Astrocyte (in vitro differentiated cells and primary cell): ENCODE data around the gene GFOD1. TPM values are rescaled to one million over a fixed set of nuclear protein-coding genes. Genes with fewer than 3 reads are reported as not detected.

ENCODE experiments used
- DNase-seq: peaks from one replicate; pipeline ENCODE4 v3.0.0-alpha.2; 2010; ENCODE audit warnings: low read depth
- FAIRE-seq: peaks from 2 replicates; lab custom pipeline; 2011; peaks lifted over from hg19 to GRCh38; lab: Jason Lieb, UNC
- H2AFZ ChIP-seq: 2 replicates; pipeline ENCODE4 v1.6.0; 2012; ENCODE audit warnings: low read depth, low read length, inconsistent platforms
- H3K27ac ChIP-seq: 2 replicates; pipeline ENCODE4 v1.5.1; 2011; ENCODE audit warnings: low read depth, low read length, inconsistent platforms
- H3K27me3 ChIP-seq: 2 replicates; pipeline ENCODE4 v1.6.0; 2011; ENCODE audit warnings: low read length, inconsistent platforms; ENCODE audit not compliant: insufficient read depth
- H3K36me3 ChIP-seq: 2 replicates; pipeline ENCODE4 v1.5.1; 2011; ENCODE audit warnings: low read length, inconsistent platforms; ENCODE audit not compliant: insufficient read depth
- H3K4me1 ChIP-seq: 2 replicates; pipeline ENCODE4 v1.5.1; 2011; ENCODE audit warnings: low read length, inconsistent platforms; ENCODE audit not compliant: insufficient read depth
- H3K4me2 ChIP-seq: 2 replicates; pipeline ENCODE4 v1.6.0; 2012; ENCODE audit warnings: low read length, inconsistent platforms
- H3K4me3 ChIP-seq: 2 replicates; pipeline ENCODE4 v1.5.1; 2011; ENCODE audit warnings: low read depth, mild to moderate bottlenecking, low read length, inconsistent platforms; ENCODE audit not compliant: insufficient read depth
- H3K79me2 ChIP-seq: 2 replicates; pipeline ENCODE4 v1.6.0; 2012; ENCODE audit warnings: mild to moderate bottlenecking, low read length, inconsistent platforms; ENCODE audit not compliant: insufficient read depth
- H3K9ac ChIP-seq: 2 replicates; pipeline ENCODE4 v1.6.0; 2012; ENCODE audit warnings: mild to moderate bottlenecking, low read length, inconsistent platforms
- H3K9me3 ChIP-seq: 2 replicates; pipeline ENCODE4 v1.5.1; 2012; ENCODE audit warnings: low read depth, mild to moderate bottlenecking, low read length, inconsistent platforms; ENCODE audit not compliant: insufficient read depth
- H4K20me1 ChIP-seq: 2 replicates; pipeline ENCODE4 v1.6.0; 2012; ENCODE audit warnings: low read length, inconsistent platforms; ENCODE audit not compliant: insufficient read depth
- H3K27ac Mint-ChIP-seq: one replicate; pipeline ENCODE4 v1.8.0; 2021; ENCODE audit warnings: mild to moderate bottlenecking, mixed read lengths; ENCODE audit not compliant: unreplicated experiment
- H3K27me3 Mint-ChIP-seq: one replicate; pipeline ENCODE4 v1.8.0; 2021; ENCODE audit warnings: low read depth, mixed read lengths; ENCODE audit not compliant: unreplicated experiment
- H3K36me3 Mint-ChIP-seq: one replicate; pipeline ENCODE4 v1.8.0; 2021; ENCODE audit warnings: low read depth, mixed read lengths; ENCODE audit not compliant: unreplicated experiment
- H3K4me1 Mint-ChIP-seq: one replicate; pipeline ENCODE4 v1.8.0; 2021; ENCODE audit warnings: low read depth, mixed read lengths; ENCODE audit not compliant: unreplicated experiment
- H3K4me3 Mint-ChIP-seq: one replicate; pipeline ENCODE4 v1.8.0; 2021; ENCODE audit warnings: mild to moderate bottlenecking, moderate library complexity, mixed read lengths; ENCODE audit not compliant: unreplicated experiment
- H3K9me3 Mint-ChIP-seq: one replicate; pipeline ENCODE4 v1.8.0; 2021; ENCODE audit warnings: mild to moderate bottlenecking, mixed read lengths; ENCODE audit not compliant: unreplicated experiment
- CTCF ChIP-seq: IDR thresholded peaks from 2 replicates; pipeline ENCODE4 v1.5.1; 2011; ENCODE audit warnings: low read depth, mild to moderate bottlenecking, inconsistent platforms, low read length, moderate library complexity; ENCODE audit not compliant: insufficient read depth
- EZH2 ChIP-seq: IDR thresholded peaks from 2 replicates; pipeline ENCODE4 v1.6.1; 2012; ENCODE audit warnings: mild to moderate bottlenecking, low read length, inconsistent platforms; ENCODE audit not compliant: insufficient read depth
- total RNA-seq: library from RNA; stranded (reverse); gene quantifications from 2 replicates; pipeline ENCODE4 v1.2.1, GENCODE V29; 2021

GFOD1 gene
- total RNA-seq, 1 donor from 2014 or later: 10.8 TPM

DNA sequence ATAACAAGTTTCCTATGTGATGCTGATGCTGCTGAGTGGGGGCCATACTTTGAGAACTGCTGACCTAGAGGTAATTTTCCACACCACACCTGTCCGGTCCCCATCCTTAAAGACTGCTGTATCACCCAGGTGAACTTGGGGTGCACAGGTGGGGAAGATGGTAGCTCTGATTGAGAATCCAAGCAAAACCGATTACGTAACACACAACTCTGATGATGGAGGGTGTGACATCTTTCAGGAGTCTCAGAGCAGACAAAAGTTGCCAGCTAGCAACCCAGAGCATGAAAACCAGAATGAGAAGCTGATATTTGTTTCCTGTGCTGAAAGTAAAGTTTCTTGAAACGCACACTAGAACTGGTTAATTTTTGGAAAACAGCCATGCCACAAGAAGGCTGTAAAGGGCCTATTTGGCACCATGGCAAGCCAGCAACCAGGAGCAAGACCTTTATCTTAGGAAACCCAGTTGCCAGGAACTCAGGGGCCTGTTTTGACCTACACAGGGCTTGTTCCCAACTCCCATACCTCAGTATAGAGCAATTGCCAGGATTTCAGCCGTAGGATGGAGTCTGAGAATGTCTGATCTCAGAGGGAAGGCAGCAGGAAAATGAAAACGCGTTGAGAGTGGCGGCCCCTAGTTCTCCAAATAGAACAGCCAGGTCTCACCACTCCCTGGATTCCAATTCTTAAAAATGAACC lies 137.4 kb downstream of the GFOD1 start:
- no peak overlapping the region for H3K4me3 ChIP-seq
- no peak overlapping the region for H2AFZ ChIP-seq
- peaks cover 18% of the 10 kb centered on the region for H3K4me1 ChIP-seq
- Mint-ChIP-seq H3K4me3 (peak overlapping the region; percentile 40), H3K4me1 (peaks cover 32% of the 10 kb centered on the region), H3K9me3 (no peaks in the 10 kb centered on the region), H3K27me3 (no peaks in the 10 kb centered on the region), H3K36me3 (no peaks in the 10 kb centered on the region), H3K27ac (peak overlapping the region; percentile 83)
- DNase-seq: peak; percentile 73
- no peak overlapping the region for H3K27ac ChIP-seq
- no peaks in the 10 kb centered on the region for H3K9me3 ChIP-seq
- no peaks in the 10 kb centered on the region for H3K27me3 ChIP-seq
- H4K20me1 ChIP-seq: no peaks in the 10 kb centered on the region
- no peak for TF ChIP-seq EZH2
- TF ChIP-seq CTCF: no peak
- no peak overlapping the region for H3K4me2 ChIP-seq
- no peak overlapping the region for H3K9ac ChIP-seq
- no peaks in the 10 kb centered on the region for H3K79me2 ChIP-seq
- no peak for FAIRE-seq
- H3K36me3 ChIP-seq: no peaks in the 10 kb centered on the region

- Mint-ChIP-seq H3K4me3 (no peak overlapping the region), H3K4me1 (peaks cover 18% of the 10 kb centered on the region), H3K36me3 (no peaks in the 10 kb centered on the region), H3K27me3 (peaks cover 2% of the 10 kb centered on the region), H3K9me3 (no peaks in the 10 kb centered on the region), H3K27ac (no peak overlapping the region)
- Histone ChIP-seq H3K36me3 (no peaks in the 10 kb centered on the region), H3K27ac (no peak overlapping the region), H3K9me3 (no peaks in the 10 kb centered on the region), H3K9ac (no peak overlapping the region), H3K4me3 (no peak overlapping the region), H3K27me3 (no peaks in the 10 kb centered on the region), H4K20me1 (no peaks in the 10 kb centered on the region), H3K4me1 (peaks cover 5% of the 10 kb centered on the region), H3K4me2 (no peak overlapping the region), H3K79me2 (no peaks in the 10 kb centered on the region), H2AFZ (no peak overlapping the region)
- no peak for DNase-seq
- TF ChIP-seq EZH2 (no peak), CTCF (no peak)
- no peak for FAIRE-seq
Observed at GRCh38 chr6:13348334-13349113, 138.9 kb downstream of the GFOD1 start.
